GM10847 (cell line): ENCODE measurements around the gene ABCC8.

Experiments used
- POLR2A ChIP-seq: IDR thresholded peaks from 2 replicates; pipeline ENCODE4 v1.6.1; 2011; ENCODE audit not compliant: insufficient read length; ENCODE audit errors: extremely low read depth

Gene ABCC8

GRCh38 chr11:17511571-17511970 is 34.9 kb upstream of the ABCC8 start:
- TF ChIP-seq POLR2A = no peak

GRCh38 chr11:17510507-17511206 is 34.0 kb upstream of the ABCC8 start:
- no peak for TF ChIP-seq POLR2A

DNA sequence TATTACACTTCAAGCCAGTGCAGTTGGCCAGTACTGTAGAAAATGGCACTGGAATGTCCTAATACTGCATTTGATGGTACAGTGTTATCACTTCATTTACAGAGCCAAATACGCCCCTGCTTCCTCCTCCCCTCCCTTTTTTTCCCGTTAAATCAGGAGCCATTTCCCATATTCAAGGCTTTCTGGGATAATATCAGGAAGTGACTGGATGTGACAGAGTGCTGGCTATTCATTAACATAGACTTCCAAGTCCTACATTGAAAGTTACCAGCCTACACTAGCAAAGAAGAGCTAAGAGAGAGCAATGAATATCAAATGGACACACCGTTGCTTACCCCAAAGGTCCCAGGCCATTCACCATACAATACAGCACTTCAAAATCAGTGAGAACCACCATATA is 32.1 kb upstream of the ABCC8 start:
- no peak for TF ChIP-seq POLR2A

DNA sequence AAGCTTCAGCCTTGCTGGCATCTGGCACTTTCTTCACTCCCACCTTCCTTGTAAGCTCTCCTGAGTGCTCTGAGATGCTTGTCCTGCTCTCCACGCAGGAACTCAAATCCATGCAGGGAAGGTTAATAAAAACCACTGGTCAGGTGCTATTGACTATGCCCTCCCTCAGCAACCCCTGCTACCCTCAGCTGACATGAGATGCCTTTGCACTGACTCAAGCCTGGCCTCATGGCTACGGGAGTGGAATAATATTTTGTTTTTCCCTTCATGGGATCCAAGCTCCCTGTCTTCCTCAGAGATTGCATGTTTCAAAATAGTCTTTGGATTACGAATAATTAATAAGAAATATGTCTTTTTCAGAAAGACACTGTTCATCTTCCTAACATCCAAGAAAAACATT is 31.7 kb upstream of the ABCC8 start:
- no peak for TF ChIP-seq POLR2A

DNA sequence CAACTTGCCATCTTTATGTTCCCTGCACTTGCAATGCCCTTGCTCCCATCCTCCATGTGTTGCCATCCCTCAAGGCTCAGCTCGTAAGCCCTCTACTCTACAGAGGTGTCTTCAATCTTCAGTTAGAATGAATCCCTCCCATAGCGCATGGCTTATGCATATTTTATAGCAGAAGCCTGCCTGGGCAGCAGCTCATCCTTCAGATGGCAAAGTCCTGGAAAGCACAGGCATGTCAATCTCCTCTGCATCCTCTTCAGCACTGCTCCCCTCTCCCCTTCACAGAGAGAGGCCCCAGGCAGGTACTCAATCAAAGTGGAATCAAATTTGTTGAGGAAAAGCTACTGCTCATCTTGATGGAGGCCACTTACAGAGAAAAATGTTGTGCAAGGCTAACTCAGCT is 31.1 kb upstream of the ABCC8 start:
- TF ChIP-seq POLR2A = no peak

DNA sequence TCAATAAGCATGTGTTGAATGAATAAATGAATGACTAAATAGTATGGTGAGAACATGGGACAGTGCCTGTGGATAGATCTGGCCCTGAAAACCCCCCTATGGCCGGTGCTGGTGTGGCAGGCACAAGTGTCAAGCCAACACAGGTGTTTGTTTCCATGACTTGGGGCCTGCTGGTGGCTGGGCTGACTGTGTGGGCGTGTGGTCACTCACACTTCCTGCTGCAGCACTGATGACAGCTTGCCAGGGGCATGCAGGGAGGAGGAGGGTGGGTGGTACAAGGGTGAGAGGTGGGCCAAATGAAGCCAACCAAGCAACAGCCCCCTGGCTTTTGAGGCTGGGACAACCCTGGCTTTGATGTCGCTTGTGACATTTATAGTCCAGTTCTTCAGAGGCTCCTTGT is 30.3 kb upstream of the ABCC8 start:
- no peak for TF ChIP-seq POLR2A

DNA sequence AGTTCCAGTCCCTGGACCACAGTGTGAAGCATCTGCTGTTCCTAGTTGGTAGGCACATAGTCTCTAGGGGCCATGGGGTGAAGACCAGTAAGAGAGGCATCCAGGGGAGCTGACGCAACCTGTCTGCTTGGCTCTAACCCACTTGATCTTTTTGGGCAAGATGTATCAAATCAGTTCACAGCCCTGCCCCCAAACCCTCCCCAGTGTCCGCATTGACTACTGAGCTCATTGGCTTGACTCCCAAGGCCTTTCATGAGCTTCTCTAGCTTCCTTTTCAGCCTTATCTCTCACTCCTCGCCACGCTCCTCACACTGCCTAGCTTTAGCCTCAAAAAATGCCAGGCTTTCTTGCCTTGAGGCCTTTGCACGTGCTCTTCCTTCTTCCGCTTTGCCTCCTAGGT is 29.7 kb upstream of the ABCC8 start:
- TF ChIP-seq POLR2A = no peak

- TF ChIP-seq POLR2A = no peak
Measured at GRCh38 chr11:17505146-17505545, 28.5 kb upstream of the ABCC8 start.

- no peak for TF ChIP-seq POLR2A
Measured at GRCh38 chr11:17504330-17505107, 27.9 kb upstream of the ABCC8 start.

GRCh38 chr11:17502630-17503029 is 26.0 kb upstream of the ABCC8 start:
- TF ChIP-seq POLR2A = no peak

GRCh38 chr11:17500673-17501072 is 24.0 kb upstream of the ABCC8 start:
- TF ChIP-seq POLR2A = no peak

DNA sequence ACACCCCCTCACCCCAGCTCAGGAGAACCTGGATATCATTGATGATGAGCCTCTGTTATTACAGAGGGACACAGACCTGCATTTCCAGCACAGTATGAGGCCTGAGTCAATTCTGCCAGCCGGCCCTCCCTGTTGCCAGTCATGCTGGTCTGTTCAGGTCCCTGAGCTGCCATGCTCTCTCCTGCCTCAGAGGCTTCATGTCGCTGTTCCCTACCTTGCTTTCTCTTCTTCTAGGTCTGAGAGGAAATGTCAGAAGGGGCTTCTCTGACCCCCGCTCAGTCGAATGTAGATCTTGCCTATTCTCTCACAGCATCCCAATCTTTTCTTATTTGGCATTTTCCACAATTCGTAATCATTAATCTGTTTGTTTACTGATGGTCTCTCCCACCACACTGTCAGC is 21.8 kb upstream of the ABCC8 start:
- TF ChIP-seq POLR2A = no peak

GRCh38 chr11:17498058-17498457 is 21.4 kb upstream of the ABCC8 start:
- no peak for TF ChIP-seq POLR2A

DNA sequence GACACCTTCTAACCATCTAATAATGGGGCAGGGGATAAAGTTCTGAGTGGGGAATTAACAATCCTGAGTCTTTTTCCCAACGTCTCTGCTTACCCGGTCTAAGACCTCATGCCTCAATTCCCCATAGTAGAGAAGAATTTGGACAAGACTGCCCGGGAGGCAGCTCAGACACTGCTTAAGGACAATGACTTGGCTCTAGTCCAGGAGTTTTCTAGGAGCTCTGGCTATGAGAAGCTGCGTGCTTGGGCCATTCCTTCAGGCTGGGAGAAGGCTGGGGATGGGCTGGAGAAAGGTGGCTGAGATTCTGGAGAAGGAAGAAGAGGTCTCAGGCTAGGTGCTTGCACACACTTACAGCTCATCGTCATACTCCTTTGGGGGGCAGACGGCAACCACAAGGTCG is 19.8 kb upstream of the ABCC8 start:
- no peak for TF ChIP-seq POLR2A

GRCh38 chr11:17494019-17494418 is 17.4 kb upstream of the ABCC8 start:
- TF ChIP-seq POLR2A = no peak

GRCh38 chr11:17490938-17491337 is 14.3 kb upstream of the ABCC8 start:
- no peak for TF ChIP-seq POLR2A

GRCh38 chr11:17490232-17490631 is 13.6 kb upstream of the ABCC8 start:
- TF ChIP-seq POLR2A = no peak
